Naive thymus-derived CD4-positive, alpha-beta T cell (primary cell): ENCODE results near the gene LRRFIP2. TPM values are rescaled to one million over a fixed set of nuclear protein-coding genes. Genes with fewer than 3 reads are reported as not detected.

Experiments
- ATAC-seq: fragments of 150-1000 bp; cut with Tn5 transposase; 2 replicates; pipeline ENCODE4 v1.10.0; 2021; ENCODE audit warnings: mild to moderate bottlenecking, moderate library complexity
- CTCF ChIA-PET: fragments of 350-600 bp; sonication (Branson Sonifier 250); formaldehyde crosslinking; loops from one replicate; lab custom pipeline; 2021; ENCODE audit warnings: antibody characterized with exemption; lab: Charles Lee
- POLR2A ChIA-PET: fragments of 350-600 bp; sonication (Branson Sonifier 250); formaldehyde crosslinking; loops from one replicate; lab custom pipeline; 2021; ENCODE audit warnings: antibody characterized with exemption, inconsistent platforms; lab: Charles Lee
- DNase-seq, 9 donors: peaks; one replicate each; pipeline versions ENCODE4 v3.0.0 to v3.0.0-alpha.2; 2020 to 2022; ENCODE audit warnings: mixed read lengths in 1 of 9
- H3K27ac ChIP-seq: one replicate; pipeline ENCODE4 v1.7.0; 2013; ENCODE audit warnings: mild to moderate bottlenecking, low read depth, low read length, moderate library complexity
- H3K27me3 ChIP-seq, 2 donors: one replicate each; pipeline ENCODE4 v1.7.0; 2013; ENCODE audit warnings: low read length in 2 of 2, mild to moderate bottlenecking in 2 of 2, moderate library complexity in 2 of 2; ENCODE audit not compliant: control insufficient read depth in 2 of 2, insufficient read depth in 2 of 2
- H3K36me3 ChIP-seq, 3 experiments: 1 replicate in 2 of 3; 2 replicates in 1 of 3; pipeline ENCODE4 v1.7.0; 2013; ENCODE audit warnings: low read length in 3 of 3, mild to moderate bottlenecking in 3 of 3, moderate library complexity in 1 of 3; ENCODE audit not compliant: insufficient read depth in 3 of 3, control insufficient read depth in 2 of 3
- H3K4me1 ChIP-seq, 2 donors: one replicate each; pipeline ENCODE4 v1.7.0; 2013; ENCODE audit warnings: low read length in 2 of 2, mild to moderate bottlenecking in 2 of 2, moderate library complexity in 1 of 2; ENCODE audit not compliant: control insufficient read depth in 2 of 2, insufficient read depth in 2 of 2
- H3K4me3 ChIP-seq: 2 replicates; pipeline ENCODE4 v1.7.0; 2013; ENCODE audit warnings: mild to moderate bottlenecking, low read length
- H3K9me3 ChIP-seq, 3 experiments: 1 replicate in 2 of 3; 2 replicates in 1 of 3; pipeline ENCODE4 v1.7.0; 2013; ENCODE audit warnings: low read length in 3 of 3; ENCODE audit not compliant: control insufficient read depth in 2 of 3
- H3K27ac Mint-ChIP-seq, 9 donors: one replicate each; pipeline ENCODE4 v1.8.0; 2020 to 2022; ENCODE audit warnings: mixed read lengths in 9 of 9, mild to moderate bottlenecking in 8 of 9, moderate library complexity in 5 of 9, inconsistent platforms in 2 of 9
- H3K27me3 Mint-ChIP-seq, 5 donors: one replicate each; pipeline ENCODE4 v1.8.0; 2021 to 2022; ENCODE audit warnings: mixed read lengths in 5 of 5, mild to moderate bottlenecking in 1 of 5
- H3K36me3 Mint-ChIP-seq, 5 donors: one replicate each; pipeline ENCODE4 v1.8.0; 2020 to 2022; ENCODE audit warnings: mixed read lengths in 5 of 5, mild to moderate bottlenecking in 3 of 5, inconsistent platforms in 1 of 5
- H3K4me1 Mint-ChIP-seq, 7 donors: one replicate each; pipeline ENCODE4 v1.8.0; 2020 to 2022; ENCODE audit warnings: mixed read lengths in 7 of 7, mild to moderate bottlenecking in 3 of 7, inconsistent platforms in 1 of 7
- H3K4me3 Mint-ChIP-seq, 10 donors: one replicate each; pipeline ENCODE4 v1.8.0; 2020 to 2022; ENCODE audit warnings: mild to moderate bottlenecking in 10 of 10, mixed read lengths in 10 of 10, moderate library complexity in 6 of 10, inconsistent platforms in 2 of 10
- H3K9me3 Mint-ChIP-seq, 11 donors: one replicate each; pipeline ENCODE4 v1.8.0; 2020 to 2022; ENCODE audit warnings: mixed read lengths in 11 of 11, mild to moderate bottlenecking in 4 of 11, inconsistent platforms in 1 of 11, moderate library complexity in 1 of 11
- intact Hi-C, 2 donors: fragments of 100-400 bp; cut with micrococcal nuclease; formaldehyde crosslinking; loops; one replicate each; pipeline ENCODE4 v1.15.1; 2023
- polyA plus RNA-seq, 2 donors: library from polyadenylated mRNA; unstranded; fragments of 300-500 nt; fragmentation: Illumina TruSeq; gene quantifications; one replicate each; pipeline ENCODE4 v1.2.3, GENCODE V29; 2021
- total RNA-seq, 6 experiments: library from RNA in 5 of 6; stranded (reverse) in 5 of 6; gene quantifications; 1 replicate in 5 of 6; 2 replicates in 1 of 6; pipeline ENCODE4 v1.2.3 and lab custom pipeline; 2021 to 2026

Gene LRRFIP2
- total and polyA plus RNA-seq, 7 experiments from 2014 or later: 14.0 to 87.5 (median 26.3) TPM

- DNase-seq: no peak
- Histone ChIP-seq H3K36me3 (no peaks in the 10 kb centered on the region), H3K4me1 (peaks cover 0 to 7% of the 10 kb centered on the region in 2 donors), H3K27me3 (no peaks in the 10 kb centered on the region), H3K27ac (no peak overlapping the region), H3K9me3 (no peaks in the 10 kb centered on the region), H3K4me3 (no peak overlapping the region)
- no peaks in the 10 kb centered on the region for H3K27me3 Mint-ChIP-seq
- no peak overlapping the region for H3K4me3 Mint-ChIP-seq
- H3K36me3 Mint-ChIP-seq: peaks cover 0 to 6% (median 0%) of the 10 kb centered on the region in 5 donors
- CTCF ChIA-PET: no interaction called here
- no peaks in the 10 kb centered on the region for H3K9me3 Mint-ChIP-seq
- POLR2A ChIA-PET: interaction anchor here (0.7 kb wide), 1 partner anchor 192 kb away, joined by 3 read pairs; no protein-coding TSS in a partner anchor
- H3K4me1 Mint-ChIP-seq: peaks cover 16 to 30% (median 26%) of the 10 kb centered on the region in 7 donors
- intact Hi-C loops: no loop called here
- no peak overlapping the region for H3K27ac Mint-ChIP-seq
- ATAC-seq: no peak
These were observed 7.4 kb upstream of the LRRFIP2 start for GRCh38 chr3:37181756-37182155.

GRCh38 chr3:37179144-37179967 lies 5.0 kb upstream of the LRRFIP2 start:
- H3K36me3 Mint-ChIP-seq: peaks cover 0 to 6% (median 0%) of the 10 kb centered on the region in 5 donors
- no peak for ATAC-seq
- no peaks in the 10 kb centered on the region for H3K9me3 Mint-ChIP-seq
- peak overlapping the region in 2 of 9 donors; percentile 48 to 52 for H3K27ac Mint-ChIP-seq
- DNase-seq: no peak
- no peaks in the 10 kb centered on the region for H3K27me3 ChIP-seq
- ChIA-PET CTCF (no interaction called here), POLR2A (interaction anchor here (0.6 kb wide), 1 partner anchor 254 kb away, joined by 3 read pairs; no protein-coding TSS in a partner anchor)
- H3K9me3 ChIP-seq: no peaks in the 10 kb centered on the region
- H3K4me3 ChIP-seq: no peak overlapping the region
- H3K4me1 ChIP-seq: peaks cover 0 to 7% of the 10 kb centered on the region in 2 donors
- no peak overlapping the region for H3K27ac ChIP-seq
- H3K27me3 Mint-ChIP-seq: no peaks in the 10 kb centered on the region
- H3K4me3 Mint-ChIP-seq: no peak overlapping the region
- intact Hi-C loops: no loop called here
- peaks cover 28 to 42% (median 38%) of the 10 kb centered on the region in 7 donors for H3K4me1 Mint-ChIP-seq
- H3K36me3 ChIP-seq: peaks cover 0 to 6% (median 0%) of the 10 kb centered on the region in 3 experiments

- ChIA-PET CTCF (no interaction called here), POLR2A (no interaction called here)
- DNase-seq: no peak
- Mint-ChIP-seq H3K27me3 (no peaks in the 10 kb centered on the region), H3K36me3 (peaks cover 0 to 12% (median 8%) of the 10 kb centered on the region in 5 donors), H3K9me3 (no peaks in the 10 kb centered on the region), H3K27ac (peak overlapping the region in 1 of 9 donors; percentile 46), H3K4me1 (peaks cover 35 to 65% (median 50%) of the 10 kb centered on the region in 7 donors), H3K4me3 (peak overlapping the region in 4 of 10 donors; percentile 31 to 92 (median 88))
- Histone ChIP-seq H3K9me3 (no peaks in the 10 kb centered on the region), H3K27me3 (no peaks in the 10 kb centered on the region), H3K27ac (no peak overlapping the region), H3K36me3 (peaks cover 0 to 15% (median 0%) of the 10 kb centered on the region in 3 experiments), H3K4me1 (peaks cover 0 to 7% of the 10 kb centered on the region in 2 donors), H3K4me3 (no peak overlapping the region)
- intact Hi-C loops: no loop called here
- ATAC-seq: no peak
These were observed 576 bp downstream of the LRRFIP2 start for GRCh38 chr3:37173806-37174205.

GRCh38 chr3:37171144-37171543 lies 3.2 kb downstream of the LRRFIP2 start:
- H3K4me1 Mint-ChIP-seq: peaks cover 22 to 47% (median 34%) of the 10 kb centered on the region in 7 donors
- intact Hi-C loops: no loop called here
- CTCF ChIA-PET: no interaction called here

GRCh38 chr3:37170513-37170912 lies 3.9 kb downstream of the LRRFIP2 start:
- no peaks in the 10 kb centered on the region for H3K9me3 Mint-ChIP-seq
- no peak for DNase-seq
- H3K4me1 Mint-ChIP-seq: peaks cover 22 to 47% (median 34%) of the 10 kb centered on the region in 7 donors

More at GRCh38 chr3:37171144-37171543, 3.2 kb downstream of the LRRFIP2 start:
- no peaks in the 10 kb centered on the region for H3K27me3 Mint-ChIP-seq
- Histone ChIP-seq H3K4me1 (no peaks in the 10 kb centered on the region), H3K27me3 (no peaks in the 10 kb centered on the region), H3K4me3 (no peak overlapping the region), H3K36me3 (peaks cover 0 to 11% (median 0%) of the 10 kb centered on the region in 3 experiments), H3K27ac (no peak overlapping the region), H3K9me3 (no peaks in the 10 kb centered on the region)
- no peaks in the 10 kb centered on the region for H3K9me3 Mint-ChIP-seq
- H3K4me3 Mint-ChIP-seq: no peak overlapping the region
- no peak overlapping the region for H3K27ac Mint-ChIP-seq
- no peak for DNase-seq
- POLR2A ChIA-PET: no interaction called here
- H3K36me3 Mint-ChIP-seq: peaks cover 0 to 18% (median 8%) of the 10 kb centered on the region in 5 donors
- ATAC-seq: no peak

GRCh38 chr3:37170060-37170459 lies 4.3 kb downstream of the LRRFIP2 start:
- peaks cover 17 to 42% (median 30%) of the 10 kb centered on the region in 7 donors for H3K4me1 Mint-ChIP-seq
- intact Hi-C loops: no loop called here
- no peaks in the 10 kb centered on the region for H3K27me3 ChIP-seq
- H3K4me3 ChIP-seq: no peak overlapping the region
- no peaks in the 10 kb centered on the region for H3K9me3 Mint-ChIP-seq
- H3K27ac ChIP-seq: no peak overlapping the region
- no peaks in the 10 kb centered on the region for H3K27me3 Mint-ChIP-seq
- CTCF ChIA-PET: no interaction called here
- no peak for DNase-seq
- peak overlapping the region in 2 of 9 donors; percentile 37 to 65 for H3K27ac Mint-ChIP-seq
- H3K36me3 Mint-ChIP-seq: peaks cover 0 to 18% (median 8%) of the 10 kb centered on the region in 5 donors
- ATAC-seq: no peak
- POLR2A ChIA-PET: no interaction called here
- no peaks in the 10 kb centered on the region for H3K9me3 ChIP-seq
- H3K4me3 Mint-ChIP-seq: no peak overlapping the region
- peaks cover 0 to 9% (median 0%) of the 10 kb centered on the region in 3 experiments for H3K36me3 ChIP-seq
- H3K4me1 ChIP-seq: no peaks in the 10 kb centered on the region

More at GRCh38 chr3:37170513-37170912, 3.9 kb downstream of the LRRFIP2 start:
- Mint-ChIP-seq H3K27ac (peak overlapping the region in 2 of 9 donors; percentile 33 to 65), H3K4me3 (no peak overlapping the region), H3K27me3 (no peaks in the 10 kb centered on the region), H3K36me3 (peaks cover 0 to 18% (median 8%) of the 10 kb centered on the region in 5 donors)
- H3K27ac ChIP-seq: no peak overlapping the region
- POLR2A ChIA-PET: no interaction called here
- H3K4me3 ChIP-seq: no peak overlapping the region
- H3K36me3 ChIP-seq: peaks cover 0 to 9% (median 0%) of the 10 kb centered on the region in 3 experiments
- CTCF ChIA-PET: no interaction called here
- H3K9me3 ChIP-seq: no peaks in the 10 kb centered on the region
- intact Hi-C loops: no loop called here
- ATAC-seq: no peak
- H3K4me1 ChIP-seq: no peaks in the 10 kb centered on the region
- H3K27me3 ChIP-seq: no peaks in the 10 kb centered on the region
